Vagina (tissue), 2 donors: ENCODE measurements around the gene DYDC1. TPM values are rescaled to one million over a fixed set of nuclear protein-coding genes. Genes with fewer than 3 reads are reported as not detected.
A peak's percentile ranks its signal among the peaks of the same experiment; 100 is the strongest.
"Not testable (repeated sequence)": the region's sequence is repeated elsewhere in the genome, so short reads cannot be mapped to it uniquely, and the experiment has no call there.

Source experiments
- DNase-seq, 2 donors: peaks; one replicate each; pipeline ENCODE4 v3.0.0-alpha.2; 2017; ENCODE audit errors: extremely low spot score in 2 of 2
- H3K27ac ChIP-seq: fragments of 200-600 bp; sonication (generic); one replicate; pipeline ENCODE4 v1.5.1; 2019
- H3K27me3 ChIP-seq: fragments of 200-600 bp; sonication (generic); one replicate; pipeline ENCODE4 v1.5.1; 2019
- H3K36me3 ChIP-seq, 2 donors: fragments of 200-600 bp; sonication (generic); one replicate each; pipeline ENCODE4 v1.5.1; 2017 to 2019
- H3K4me1 ChIP-seq: fragments of 200-600 bp; sonication (generic); one replicate; pipeline ENCODE4 v1.5.1; 2019
- H3K4me3 ChIP-seq, 2 donors: fragments of 200-600 bp; sonication (generic); 1 replicate in 1 of 2; 2 replicates in 1 of 2; pipeline ENCODE4 v1.5.1; 2016 to 2019
- H3K9me3 ChIP-seq: fragments of 200-600 bp; sonication (generic); one replicate; pipeline ENCODE4 v1.5.1; 2019
- CTCF ChIP-seq, 3 experiments: fragments of 450-650 bp in 2 of 3; fragments of 200-600 bp in 1 of 3; sonication (generic) in 1 of 3; IDR thresholded peaks; one replicate each; pipeline ENCODE4 v1.5.1; 2017 to 2019; ENCODE audit warnings: antibody characterized with exemption in 3 of 3, mild to moderate bottlenecking in 2 of 3, moderate library complexity in 2 of 3
- POLR2A ChIP-seq, 2 donors: fragments of 450-650 bp; IDR thresholded peaks; one replicate each; pipeline ENCODE4 v1.6.1; 2017; ENCODE audit warnings: antibody characterized with exemption in 2 of 2, mild to moderate bottlenecking in 2 of 2, moderate library complexity in 2 of 2
- POLR2AphosphoS5 ChIP-seq, 2 donors: sonication (generic); formaldehyde crosslinking; IDR thresholded peaks; one replicate each; pipeline ENCODE4 v1.9.0; 2017; ENCODE audit warnings: antibody characterized with exemption in 2 of 2, mild to moderate bottlenecking in 2 of 2, low read depth in 1 of 2; ENCODE audit not compliant: insufficient read depth in 1 of 2
- intact Hi-C: fragments of 100-400 bp; cut with DNase I; formaldehyde crosslinking; loops from one replicate; pipeline ENCODE4 v1.15.1; 2023
- total RNA-seq: library from RNA; depleted of rRNA; stranded (reverse); fragments of >200 nt; gene quantifications from one replicate; pipeline ENCODE4 v1.2.3, GENCODE V29; 2016

Gene DYDC1
- total RNA-seq, 1 donor from 2014 or later: not detected

GRCh38 chr10:80318742-80319141, 37.8 kb downstream of the DYDC1 start:
- no peak for DNase-seq
- intact Hi-C loops: no loop called here
- Histone ChIP-seq H3K4me1 (no peaks in the 10 kb centered on the region), H3K27ac (no peak overlapping the region), H3K9me3 (no peaks in the 10 kb centered on the region), H3K4me3 (no peak overlapping the region), H3K27me3 (no peaks in the 10 kb centered on the region), H3K36me3 (no peaks in the 10 kb centered on the region)
- no peak for TF ChIP-seq CTCF (IDR thresholded peaks at IDR 0.05)
- TF ChIP-seq POLR2A (IDR thresholded peaks at IDR 0.05): no peak
- TF ChIP-seq POLR2AphosphoS5 (IDR thresholded peaks at IDR 0.05; ENCODE audit: insufficient read depth in 1 of 2, low read depth in 1 of 2): no peak

- H3K27me3 ChIP-seq: no peaks in the 10 kb centered on the region
- intact Hi-C loops: no loop called here
- no peaks in the 10 kb centered on the region for H3K9me3 ChIP-seq
- no peaks in the 10 kb centered on the region for H3K36me3 ChIP-seq
- H3K4me1 ChIP-seq: no peaks in the 10 kb centered on the region
- TF ChIP-seq CTCF (IDR thresholded peaks at IDR 0.05): no peak
- no peak for TF ChIP-seq POLR2A (IDR thresholded peaks at IDR 0.05)
- TF ChIP-seq POLR2AphosphoS5 (IDR thresholded peaks at IDR 0.05; ENCODE audit: insufficient read depth in 1 of 2, low read depth in 1 of 2): no peak
- no peak for DNase-seq
- H3K27ac ChIP-seq: no peak overlapping the region
- H3K4me3 ChIP-seq: no peak overlapping the region
Observed at GRCh38 chr10:80315391-80315790, 41.2 kb downstream of the DYDC1 start.

- Histone ChIP-seq H3K4me1 (no peaks in the 10 kb centered on the region), H3K27ac (no peak overlapping the region), H3K4me3 (no peak overlapping the region), H3K9me3 (no peaks in the 10 kb centered on the region), H3K27me3 (no peaks in the 10 kb centered on the region), H3K36me3 (no peaks in the 10 kb centered on the region)
- TF ChIP-seq CTCF (IDR thresholded peaks at IDR 0.05) (no peak), POLR2AphosphoS5 (IDR thresholded peaks at IDR 0.05; ENCODE audit: insufficient read depth in 1 of 2, low read depth in 1 of 2) (no peak), POLR2A (IDR thresholded peaks at IDR 0.05) (no peak)
- DNase-seq: no peak
- intact Hi-C loops: no loop called here
Observed at GRCh38 chr10:80313523-80313922, 43.0 kb downstream of the DYDC1 start.

GRCh38 chr10:80305989-80306388, 50.6 kb downstream of the DYDC1 start:
- intact Hi-C loops, DNase-seq, H3K9me3 ChIP-seq: not testable (repeated sequence)

GRCh38 chr10:80296942-80297341, 59.6 kb downstream of the DYDC1 start:
- Histone ChIP-seq H3K36me3 (no peaks in the 10 kb centered on the region), H3K27ac (no peak overlapping the region), H3K9me3 (peaks cover 8% of the 10 kb centered on the region), H3K4me1 (no peaks in the 10 kb centered on the region), H3K4me3 (no peak overlapping the region), H3K27me3 (no peaks in the 10 kb centered on the region)
- no peak for DNase-seq
- TF ChIP-seq POLR2AphosphoS5 (IDR thresholded peaks at IDR 0.05; ENCODE audit: insufficient read depth in 1 of 2, low read depth in 1 of 2) (no peak), POLR2A (IDR thresholded peaks at IDR 0.05) (no peak)
- intact Hi-C loops: no loop called here

More at GRCh38 chr10:80305989-80306388, 50.6 kb downstream of the DYDC1 start:
- H3K27me3 ChIP-seq, H3K36me3 ChIP-seq, H3K4me3 ChIP-seq, H3K4me1 ChIP-seq, H3K27ac ChIP-seq: not testable (repeated sequence)

- DNase-seq: peak in 1 of 2 donors; percentile 52
- no peaks in the 10 kb centered on the region for H3K36me3 ChIP-seq
- intact Hi-C loops: no loop called here
- no peaks in the 10 kb centered on the region for H3K4me1 ChIP-seq
- no peak overlapping the region for H3K4me3 ChIP-seq
- TF ChIP-seq CTCF (IDR thresholded peaks at IDR 0.05): no peak
- TF ChIP-seq POLR2A (IDR thresholded peaks at IDR 0.05): no peak
- TF ChIP-seq POLR2AphosphoS5 (IDR thresholded peaks at IDR 0.05; ENCODE audit: insufficient read depth in 1 of 2, low read depth in 1 of 2): no peak
- peaks cover 8% of the 10 kb centered on the region for H3K9me3 ChIP-seq
- no peak overlapping the region for H3K27ac ChIP-seq
- H3K27me3 ChIP-seq: no peaks in the 10 kb centered on the region
Observed at GRCh38 chr10:80292607-80293239, 63.8 kb downstream of the DYDC1 start.
